CD14-positive monocyte (primary cell): Measurements from ENCODE around the gene GATA1. TPM values are rescaled to one million over a fixed set of nuclear protein-coding genes. Genes with fewer than 3 reads are reported as not detected.

Source experiments
- DNase-seq, 3 donors: peaks; one replicate each; pipeline ENCODE4 v3.0.0-alpha.2; 2011 to 2022
- H2AFZ ChIP-seq: 2 replicates; pipeline ENCODE4 v1.6.0; 2012; ENCODE audit warnings: mild to moderate bottlenecking, low read depth, low read length, inconsistent platforms; ENCODE audit not compliant: insufficient read depth, poor library complexity, severe bottlenecking
- H3K27ac ChIP-seq, 2 donors: 1 replicate in 1 of 2; 2 replicates in 1 of 2; pipeline ENCODE4 v1.5.1; 2012 to 2013; ENCODE audit warnings: low read length in 2 of 2, control low read depth in 1 of 2, inconsistent platforms in 1 of 2, low read depth in 1 of 2, mild to moderate bottlenecking in 1 of 2
- H3K27me3 ChIP-seq, 2 donors: one replicate each; pipeline versions ENCODE4 v1.6.0 to v1.6.1; 2011 to 2013; ENCODE audit warnings: low read length in 2 of 2; ENCODE audit not compliant: control insufficient read depth in 2 of 2, insufficient read depth in 2 of 2
- H3K36me3 ChIP-seq, 2 donors: replicated peaks in 1 of 2; 1 replicate in 1 of 2; 2 replicates in 1 of 2; pipeline versions ENCODE4 v1.5.1 to v1.6.1; 2012 to 2013; ENCODE audit warnings: low read length in 2 of 2, control low read depth in 1 of 2, inconsistent platforms in 1 of 2, mild to moderate bottlenecking in 1 of 2; ENCODE audit not compliant: insufficient read depth in 2 of 2, control insufficient read depth in 1 of 2
- H3K4me1 ChIP-seq, 2 donors: 1 replicate in 1 of 2; 2 replicates in 1 of 2; pipeline versions ENCODE4 v1.5.1 to v1.6.1; 2012 to 2013; ENCODE audit warnings: low read length in 2 of 2, control low read depth in 1 of 2, inconsistent platforms in 1 of 2, mild to moderate bottlenecking in 1 of 2, moderate library complexity in 1 of 2; ENCODE audit not compliant: insufficient read depth in 2 of 2, control insufficient read depth in 1 of 2
- H3K4me2 ChIP-seq: replicated peaks from 2 replicates; pipeline ENCODE3; 2012; ENCODE audit warnings: low read length, moderate library complexity, mild to moderate bottlenecking; ENCODE audit not compliant: poor library complexity, severe bottlenecking; ENCODE audit errors: extremely low read depth
- H3K4me3 ChIP-seq, 3 experiments: fragments of 200-600 bp in 1 of 3; sonication (generic) in 1 of 3; replicated peaks in 1 of 3; 1 replicate in 2 of 3; 2 replicates in 1 of 3; pipeline ENCODE4 v1.5.1; 2011 to 2013; ENCODE audit warnings: low read length in 3 of 3, mild to moderate bottlenecking in 3 of 3, control low read depth in 2 of 3, low read depth in 2 of 3, inconsistent platforms in 1 of 3, moderate library complexity in 1 of 3
- H3K79me2 ChIP-seq: 2 replicates; pipeline ENCODE4 v1.6.0; 2012; ENCODE audit warnings: mild to moderate bottlenecking, control low read depth, inconsistent platforms, low read length, moderate library complexity; ENCODE audit not compliant: insufficient read depth
- H3K9ac ChIP-seq: 2 replicates; pipeline ENCODE4 v1.6.0; 2017; ENCODE audit warnings: low read length, mild to moderate bottlenecking; ENCODE audit not compliant: insufficient read depth, poor library complexity, severe bottlenecking
- H3K9me3 ChIP-seq, 2 donors: replicated peaks in 1 of 2; 1 replicate in 1 of 2; 2 replicates in 1 of 2; pipeline versions ENCODE4 v1.5.1 to v1.6.1; 2012 to 2013; ENCODE audit warnings: low read length in 2 of 2, control low read depth in 1 of 2; ENCODE audit not compliant: control insufficient read depth in 1 of 2, insufficient read depth in 1 of 2
- H4K20me1 ChIP-seq: 2 replicates; pipeline ENCODE4 v1.6.0; 2012; ENCODE audit warnings: mild to moderate bottlenecking, low read length, control low read depth, moderate library complexity; ENCODE audit not compliant: insufficient read depth
- H3K27ac Mint-ChIP-seq, 7 donors: one replicate each; pipeline ENCODE4 v1.8.0; 2020; ENCODE audit warnings: mild to moderate bottlenecking in 7 of 7, mixed read lengths in 7 of 7, moderate library complexity in 6 of 7, inconsistent platforms in 2 of 7
- H3K27me3 Mint-ChIP-seq, 3 donors: one replicate each; pipeline ENCODE4 v1.8.0; 2021 to 2022; ENCODE audit warnings: low read depth in 3 of 3, mild to moderate bottlenecking in 3 of 3, mixed read lengths in 3 of 3, moderate library complexity in 3 of 3, inconsistent platforms in 1 of 3
- H3K36me3 Mint-ChIP-seq, 2 donors: one replicate each; pipeline ENCODE4 v1.8.0; 2020; ENCODE audit warnings: mixed read lengths in 2 of 2, inconsistent platforms in 1 of 2, mild to moderate bottlenecking in 1 of 2
- H3K4me1 Mint-ChIP-seq: one replicate; pipeline ENCODE4 v1.8.0; 2020; ENCODE audit warnings: mild to moderate bottlenecking, mixed read lengths
- H3K4me3 Mint-ChIP-seq, 2 donors: one replicate each; pipeline ENCODE4 v1.8.0; 2020; ENCODE audit warnings: mild to moderate bottlenecking in 2 of 2, mixed read lengths in 2 of 2, moderate library complexity in 1 of 2
- H3K9me3 Mint-ChIP-seq, 7 donors: one replicate each; pipeline ENCODE4 v1.8.0; 2020 to 2022; ENCODE audit warnings: mixed read lengths in 7 of 7, mild to moderate bottlenecking in 6 of 7, moderate library complexity in 6 of 7, inconsistent platforms in 2 of 7
- WGBS: methylation state at CpG from one replicate; pipeline ENCODE4 v1.1.5; 2013; ENCODE audit warnings: missing lambda C conversion rate; ENCODE audit not compliant: insufficient coverage; 5-methylcytosine and 5-hydroxymethylcytosine counted together
- intact Hi-C, 2 donors: fragments of 100-400 bp; cut with micrococcal nuclease; formaldehyde crosslinking; loops; one replicate each; pipeline versions ENCODE4 v1.15.0 to v1.15.1; 2023
- polyA plus RNA-seq, 3 donors: library from polyadenylated mRNA; depleted of rRNA in 1 of 3; unstranded in 2 of 3; stranded (reverse) in 1 of 3; fragments of 300-500 nt in 2 of 3; fragments of >200 nt in 1 of 3; fragmentation: Illumina TruSeq in 2 of 3; gene quantifications; 1 replicate in 2 of 3; 2 replicates in 1 of 3; pipeline ENCODE4 v1.2.3, GENCODE V29; 2012 to 2021
- TF ChIP-seq, protein P1 (sequence below): fragments of 200-600 bp; IDR thresholded peaks from one replicate; pipeline ENCODE4 v1.8.0; 2022; ENCODE audit warnings: antibody characterized with exemption, mild to moderate bottlenecking

GATA1 gene
- polyA plus RNA-seq, 3 donors: not detected

DNA sequence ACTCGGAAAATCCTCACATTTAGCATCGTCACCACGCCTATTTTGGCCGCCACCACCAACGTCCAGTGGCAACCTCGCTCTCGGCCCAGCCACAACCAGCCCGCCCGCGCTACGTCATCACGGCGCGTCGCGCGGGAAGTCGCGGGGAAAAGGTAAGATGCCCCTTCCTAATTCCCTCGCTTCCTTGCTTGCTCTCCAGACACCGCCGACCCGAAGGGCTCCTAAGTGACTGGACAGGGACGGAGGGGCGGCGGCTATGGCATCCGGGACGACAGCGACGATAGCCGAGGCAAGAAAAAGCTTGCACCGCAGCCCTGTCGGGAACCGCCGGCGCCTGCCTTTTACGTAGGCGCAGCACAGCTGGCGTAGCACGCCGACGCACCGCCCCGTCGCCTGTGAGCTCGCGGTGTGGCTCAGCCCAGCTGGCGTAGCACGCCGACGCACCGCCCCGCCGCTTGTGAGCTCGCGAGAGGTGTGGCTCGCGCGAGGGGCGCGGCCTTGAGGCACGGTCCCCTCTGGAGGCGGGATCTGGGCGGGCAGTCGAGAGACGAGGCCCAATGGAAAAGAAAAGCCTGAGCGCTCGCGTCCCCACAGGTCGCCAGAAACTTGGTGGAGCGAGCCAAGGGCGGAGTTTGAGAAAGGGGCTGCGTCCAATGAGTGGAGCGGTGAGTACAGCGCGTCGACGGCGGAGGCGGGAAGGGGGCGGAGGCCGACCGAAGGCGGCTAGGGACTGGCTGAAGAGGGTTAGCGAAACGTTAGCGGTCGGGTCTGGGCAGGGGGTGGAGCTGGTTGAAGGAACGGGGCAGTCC lies 15.1 kb downstream of the GATA1 start, which contains the start of gene HDAC6:
Gene HDAC6, plus strand, starts transcription at position 788 of the 809 bp plus-strand sequence. CDS start 626 bp downstream, outside the sequence.
- Mint-ChIP-seq H3K36me3 (peaks cover 16 to 23% of the 10 kb centered on the region in 2 donors), H3K4me3 (peak within 1 kb of the TSS; percentile 93 to 96), H3K27me3 (peaks cover 0 to 8% (median 0%) of the 10 kb centered on the region in 3 donors), H3K9me3 (peaks cover 0 to 11% (median 5%) of the 10 kb centered on the region in 7 donors), H3K27ac (peak within 1 kb of the TSS; percentile 98 to 99 (median 99)), H3K4me1 (peaks cover 13% of the 10 kb centered on the region)
- H3K27ac ChIP-seq: peak within 1 kb of the TSS; percentile 94 to 98
- no peaks in the 10 kb centered on the region for H3K27me3 ChIP-seq
- no peaks in the 10 kb centered on the region for H3K79me2 ChIP-seq
- peak; percentile 95 to 98 (median 97) for DNase-seq
- peaks cover 16 to 19% of the 10 kb centered on the region in 2 donors for H3K4me1 ChIP-seq
- H3K4me2 ChIP-seq: peak within 1 kb of the TSS; percentile 80
- H3K9me3 ChIP-seq: no peaks in the 10 kb centered on the region
- H2AFZ ChIP-seq: peak within 1 kb of the TSS; percentile 78
- H3K9ac ChIP-seq: peak within 1 kb of the TSS; percentile 78
- 2% methylated on average over 55 of the region's 89 CpGs for WGBS
- peaks cover 0 to 23% of the 10 kb centered on the region in 2 donors for H3K36me3 ChIP-seq
- intact Hi-C loops: loop anchor here (5.0 to 10.0 kb wide), 6 partner anchors 64 to 317 kb away; partner anchors contain the start of genes PQBP1 (in 2 of the 2), TIMM17B (in 2 of the 2), RBM3 (in 1 of the 2) and SUV39H1 (in 1 of the 2)
- H3K4me3 ChIP-seq: peak within 1 kb of the TSS; percentile 61 to 81 (median 79)
- H4K20me1 ChIP-seq: no peaks in the 10 kb centered on the region
- TF ChIP-seq, protein P1, sequence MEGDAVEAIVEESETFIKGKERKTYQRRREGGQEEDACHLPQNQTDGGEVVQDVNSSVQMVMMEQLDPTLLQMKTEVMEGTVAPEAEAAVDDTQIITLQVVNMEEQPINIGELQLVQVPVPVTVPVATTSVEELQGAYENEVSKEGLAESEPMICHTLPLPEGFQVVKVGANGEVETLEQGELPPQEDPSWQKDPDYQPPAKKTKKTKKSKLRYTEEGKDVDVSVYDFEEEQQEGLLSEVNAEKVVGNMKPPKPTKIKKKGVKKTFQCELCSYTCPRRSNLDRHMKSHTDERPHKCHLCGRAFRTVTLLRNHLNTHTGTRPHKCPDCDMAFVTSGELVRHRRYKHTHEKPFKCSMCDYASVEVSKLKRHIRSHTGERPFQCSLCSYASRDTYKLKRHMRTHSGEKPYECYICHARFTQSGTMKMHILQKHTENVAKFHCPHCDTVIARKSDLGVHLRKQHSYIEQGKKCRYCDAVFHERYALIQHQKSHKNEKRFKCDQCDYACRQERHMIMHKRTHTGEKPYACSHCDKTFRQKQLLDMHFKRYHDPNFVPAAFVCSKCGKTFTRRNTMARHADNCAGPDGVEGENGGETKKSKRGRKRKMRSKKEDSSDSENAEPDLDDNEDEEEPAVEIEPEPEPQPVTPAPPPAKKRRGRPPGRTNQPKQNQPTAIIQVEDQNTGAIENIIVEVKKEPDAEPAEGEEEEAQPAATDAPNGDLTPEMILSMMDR: no peak

DNA sequence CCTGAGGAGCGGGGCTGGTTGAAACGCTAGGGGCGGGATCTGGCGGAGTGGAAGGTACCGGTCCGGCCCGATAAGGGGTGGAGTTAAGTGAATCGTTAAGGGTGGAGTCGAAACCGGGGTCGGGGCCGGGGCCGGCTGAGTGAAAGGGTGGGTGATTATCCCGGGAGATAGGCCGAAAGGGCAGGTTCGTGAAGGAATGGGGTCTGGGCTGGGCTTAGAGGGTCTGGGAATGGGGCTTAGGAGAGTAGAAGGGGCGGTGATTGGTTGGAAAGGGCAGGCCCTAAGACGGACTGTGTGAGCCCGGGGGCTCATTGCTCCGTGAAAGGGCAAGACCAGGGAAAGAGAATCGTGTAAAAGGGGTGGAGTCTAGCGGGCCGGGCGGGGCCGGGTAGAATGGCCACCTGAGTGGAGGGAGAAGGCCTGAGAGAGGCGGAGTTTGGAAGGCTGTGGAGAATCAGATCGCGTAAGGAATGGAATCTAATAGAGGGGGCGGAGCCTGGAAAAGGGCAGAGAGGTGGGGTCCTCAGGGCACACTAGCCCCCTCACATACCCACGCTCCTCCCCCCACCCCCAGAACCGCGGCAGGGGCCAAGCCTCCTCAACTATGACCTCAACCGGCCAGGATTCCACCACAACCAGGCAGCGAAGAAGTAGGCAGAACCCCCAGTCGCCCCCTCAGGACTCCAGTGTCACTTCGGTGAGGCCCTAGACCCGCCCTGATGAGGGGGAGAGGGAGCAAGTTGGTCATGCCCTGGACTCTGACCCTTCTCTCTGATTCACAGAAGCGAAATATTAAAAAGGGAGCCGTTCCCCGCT lies 15.9 kb downstream of the GATA1 start:
- Mint-ChIP-seq H3K9me3 (peaks cover 0 to 11% (median 5%) of the 10 kb centered on the region in 7 donors), H3K27ac (peak overlapping the region; percentile 98 to 99 (median 99)), H3K4me1 (peaks cover 13% of the 10 kb centered on the region), H3K4me3 (peak overlapping the region; percentile 93 to 96), H3K36me3 (peaks cover 21 to 27% of the 10 kb centered on the region in 2 donors), H3K27me3 (peaks cover 0 to 8% (median 0%) of the 10 kb centered on the region in 3 donors)
- peaks cover 0 to 24% of the 10 kb centered on the region in 2 donors for H3K36me3 ChIP-seq
- H2AFZ ChIP-seq: peak overlapping the region; percentile 71
- peak overlapping the region; percentile 80 for H3K4me2 ChIP-seq
- DNase-seq: peak; percentile 51 to 69 (median 62)
- no peaks in the 10 kb centered on the region for H3K79me2 ChIP-seq
- H3K4me1 ChIP-seq: peaks cover 16 to 19% of the 10 kb centered on the region in 2 donors
- H3K9me3 ChIP-seq: no peaks in the 10 kb centered on the region
- H3K9ac ChIP-seq: peak overlapping the region; percentile 78
- no peaks in the 10 kb centered on the region for H4K20me1 ChIP-seq
- WGBS: under 1% methylated on average over 18 of the region's 40 CpGs
- intact Hi-C loops: loop anchor here (5.0 to 10.0 kb wide), 6 partner anchors 65 to 317 kb away; partner anchors contain the start of genes PQBP1 (in 2 of the 2), TIMM17B (in 2 of the 2), RBM3 (in 1 of the 2) and SUV39H1 (in 1 of the 2)
- H3K4me3 ChIP-seq: peak overlapping the region; percentile 61 to 81 (median 68)
- H3K27ac ChIP-seq: peak overlapping the region; percentile 91 to 98
- TF ChIP-seq, protein P1: no peak
- no peaks in the 10 kb centered on the region for H3K27me3 ChIP-seq
